ENCODE measurements around the gene PFDN5. TPM values are rescaled to one million over a fixed set of nuclear protein-coding genes. Genes with fewer than 3 reads are reported as not detected.

Gene PFDN5
- total RNA-seq, 1 donor from 2014 or later, result 274 TPM

- DNase-seq (ENCODE audit: low spot score), result no peak
- H3K4me3 Mint-ChIP-seq (ENCODE audit: unreplicated experiment), result peak overlapping the region; percentile 71
- no peaks in the 10 kb centered on the region for H3K9me3 Mint-ChIP-seq (ENCODE audit: low read depth)
- no peaks in the 10 kb centered on the region for H3K27me3 Mint-ChIP-seq (ENCODE audit: low read depth)
- H3K27ac Mint-ChIP-seq (ENCODE audit: unreplicated experiment), result peak overlapping the region; percentile 78
- peak; percentile 90 for TF ChIP-seq CTCF (IDR thresholded peaks at IDR 0.05)
- no peaks in the 10 kb centered on the region for H3K36me3 Mint-ChIP-seq (ENCODE audit: low read depth)
- H3K4me1 Mint-ChIP-seq (ENCODE audit: low read depth), result peaks cover 31% of the 10 kb centered on the region
Measured at GRCh38 chr12:53324779-53325510, 29.6 kb downstream of the PFDN5 start.

GRCh38 chr12:53325511-53326061 lies 30.2 kb downstream of the PFDN5 start:
- Mint-ChIP-seq H3K27me3 (ENCODE audit: low read depth) (no peaks in the 10 kb centered on the region), H3K27ac (ENCODE audit: unreplicated experiment) (no peak overlapping the region), H3K4me3 (ENCODE audit: unreplicated experiment) (peak overlapping the region; percentile 71), H3K4me1 (ENCODE audit: low read depth) (peaks cover 25% of the 10 kb centered on the region), H3K9me3 (ENCODE audit: low read depth) (no peaks in the 10 kb centered on the region), H3K36me3 (ENCODE audit: low read depth) (no peaks in the 10 kb centered on the region)
- TF ChIP-seq CTCF (IDR thresholded peaks at IDR 0.05), result no peak
- DNase-seq (ENCODE audit: low spot score), result no peak

- H3K27ac Mint-ChIP-seq (ENCODE audit: unreplicated experiment), result no peak overlapping the region
- DNase-seq (ENCODE audit: low spot score), result no peak
- TF ChIP-seq CTCF (IDR thresholded peaks at IDR 0.05), result no peak
- H3K4me1 Mint-ChIP-seq (ENCODE audit: low read depth), result peaks cover 17% of the 10 kb centered on the region
- H3K36me3 Mint-ChIP-seq (ENCODE audit: low read depth), result no peaks in the 10 kb centered on the region
- no peaks in the 10 kb centered on the region for H3K9me3 Mint-ChIP-seq (ENCODE audit: low read depth)
- peak overlapping the region; percentile 56 for H3K4me3 Mint-ChIP-seq (ENCODE audit: unreplicated experiment)
- H3K27me3 Mint-ChIP-seq (ENCODE audit: low read depth), result no peaks in the 10 kb centered on the region
Measured at GRCh38 chr12:53326460-53327185, 31.3 kb downstream of the PFDN5 start.

- Mint-ChIP-seq H3K27me3 (ENCODE audit: low read depth) (peaks cover 2% of the 10 kb centered on the region), H3K36me3 (ENCODE audit: low read depth) (no peaks in the 10 kb centered on the region), H3K4me3 (ENCODE audit: unreplicated experiment) (no peak overlapping the region), H3K9me3 (ENCODE audit: low read depth) (no peaks in the 10 kb centered on the region), H3K27ac (ENCODE audit: unreplicated experiment) (no peak overlapping the region), H3K4me1 (ENCODE audit: low read depth) (peaks cover 14% of the 10 kb centered on the region)
- no peak for DNase-seq (ENCODE audit: low spot score)
- TF ChIP-seq CTCF (IDR thresholded peaks at IDR 0.05), result peak; percentile 65
Measured at GRCh38 chr12:53327435-53328042, 32.2 kb downstream of the PFDN5 start.

GRCh38 chr12:53328043-53328435 lies 32.7 kb downstream of the PFDN5 start:
- H3K27ac Mint-ChIP-seq (ENCODE audit: unreplicated experiment), result no peak overlapping the region
- H3K4me3 Mint-ChIP-seq (ENCODE audit: unreplicated experiment), result no peak overlapping the region
- peaks cover 14% of the 10 kb centered on the region for H3K4me1 Mint-ChIP-seq (ENCODE audit: low read depth)
- no peak for TF ChIP-seq CTCF (IDR thresholded peaks at IDR 0.05)
- no peaks in the 10 kb centered on the region for H3K9me3 Mint-ChIP-seq (ENCODE audit: low read depth)
- peaks cover 2% of the 10 kb centered on the region for H3K27me3 Mint-ChIP-seq (ENCODE audit: low read depth)
- H3K36me3 Mint-ChIP-seq (ENCODE audit: low read depth), result no peaks in the 10 kb centered on the region
- DNase-seq (ENCODE audit: low spot score), result no peak
